Measurements from ENCODE around the gene DSP. TPM values are rescaled to one million over a fixed set of nuclear protein-coding genes. Genes with fewer than 3 reads are reported as not detected.
A peak's percentile ranks its signal among the peaks of the same experiment; 100 is the strongest.

Gene DSP
- total and polyA plus RNA-seq, 2 of the 13 experiments (the other 11 are each of a cell fraction or from before 2014, with no cell fraction given), result 89.8 to 117 TPM

DNA sequence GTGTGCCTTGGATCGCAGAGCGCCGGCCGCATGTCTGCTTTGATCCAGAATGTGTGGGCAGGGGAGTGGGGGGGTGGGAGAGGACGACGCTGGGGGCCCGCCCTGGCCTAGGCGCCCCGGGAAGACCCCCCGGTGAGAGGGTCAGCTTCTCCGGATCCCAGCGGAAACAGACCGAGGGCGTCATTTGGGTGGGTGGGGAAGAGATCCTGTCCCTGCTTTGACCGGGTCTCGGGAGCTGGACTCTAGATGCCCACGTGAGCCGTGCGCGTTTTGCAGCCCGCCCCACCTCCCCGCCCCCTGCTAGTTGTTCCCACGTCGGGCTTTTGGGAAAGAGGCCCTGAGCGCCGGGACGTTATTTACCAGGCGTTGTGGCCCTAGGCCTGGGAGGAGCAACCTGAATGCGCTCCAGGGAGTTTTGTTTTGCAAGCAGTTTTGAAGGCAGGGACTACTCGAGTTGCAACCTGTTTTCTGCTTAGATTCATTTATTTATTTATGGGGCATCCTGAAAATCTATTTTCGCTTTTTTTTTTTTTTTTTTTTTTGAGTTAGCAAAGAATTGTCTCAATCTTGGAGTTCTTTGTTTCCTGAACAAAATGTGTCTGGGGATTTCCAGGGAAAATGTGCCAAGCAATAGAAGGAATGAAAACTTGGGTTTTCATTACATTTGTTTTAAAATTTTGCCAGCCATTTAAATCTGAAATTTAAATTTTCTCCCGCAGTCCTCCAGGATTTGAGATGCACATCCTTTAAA is 1.6 kb downstream of the DSP start (continued):
- TF ChIP-seq, protein P1, sequence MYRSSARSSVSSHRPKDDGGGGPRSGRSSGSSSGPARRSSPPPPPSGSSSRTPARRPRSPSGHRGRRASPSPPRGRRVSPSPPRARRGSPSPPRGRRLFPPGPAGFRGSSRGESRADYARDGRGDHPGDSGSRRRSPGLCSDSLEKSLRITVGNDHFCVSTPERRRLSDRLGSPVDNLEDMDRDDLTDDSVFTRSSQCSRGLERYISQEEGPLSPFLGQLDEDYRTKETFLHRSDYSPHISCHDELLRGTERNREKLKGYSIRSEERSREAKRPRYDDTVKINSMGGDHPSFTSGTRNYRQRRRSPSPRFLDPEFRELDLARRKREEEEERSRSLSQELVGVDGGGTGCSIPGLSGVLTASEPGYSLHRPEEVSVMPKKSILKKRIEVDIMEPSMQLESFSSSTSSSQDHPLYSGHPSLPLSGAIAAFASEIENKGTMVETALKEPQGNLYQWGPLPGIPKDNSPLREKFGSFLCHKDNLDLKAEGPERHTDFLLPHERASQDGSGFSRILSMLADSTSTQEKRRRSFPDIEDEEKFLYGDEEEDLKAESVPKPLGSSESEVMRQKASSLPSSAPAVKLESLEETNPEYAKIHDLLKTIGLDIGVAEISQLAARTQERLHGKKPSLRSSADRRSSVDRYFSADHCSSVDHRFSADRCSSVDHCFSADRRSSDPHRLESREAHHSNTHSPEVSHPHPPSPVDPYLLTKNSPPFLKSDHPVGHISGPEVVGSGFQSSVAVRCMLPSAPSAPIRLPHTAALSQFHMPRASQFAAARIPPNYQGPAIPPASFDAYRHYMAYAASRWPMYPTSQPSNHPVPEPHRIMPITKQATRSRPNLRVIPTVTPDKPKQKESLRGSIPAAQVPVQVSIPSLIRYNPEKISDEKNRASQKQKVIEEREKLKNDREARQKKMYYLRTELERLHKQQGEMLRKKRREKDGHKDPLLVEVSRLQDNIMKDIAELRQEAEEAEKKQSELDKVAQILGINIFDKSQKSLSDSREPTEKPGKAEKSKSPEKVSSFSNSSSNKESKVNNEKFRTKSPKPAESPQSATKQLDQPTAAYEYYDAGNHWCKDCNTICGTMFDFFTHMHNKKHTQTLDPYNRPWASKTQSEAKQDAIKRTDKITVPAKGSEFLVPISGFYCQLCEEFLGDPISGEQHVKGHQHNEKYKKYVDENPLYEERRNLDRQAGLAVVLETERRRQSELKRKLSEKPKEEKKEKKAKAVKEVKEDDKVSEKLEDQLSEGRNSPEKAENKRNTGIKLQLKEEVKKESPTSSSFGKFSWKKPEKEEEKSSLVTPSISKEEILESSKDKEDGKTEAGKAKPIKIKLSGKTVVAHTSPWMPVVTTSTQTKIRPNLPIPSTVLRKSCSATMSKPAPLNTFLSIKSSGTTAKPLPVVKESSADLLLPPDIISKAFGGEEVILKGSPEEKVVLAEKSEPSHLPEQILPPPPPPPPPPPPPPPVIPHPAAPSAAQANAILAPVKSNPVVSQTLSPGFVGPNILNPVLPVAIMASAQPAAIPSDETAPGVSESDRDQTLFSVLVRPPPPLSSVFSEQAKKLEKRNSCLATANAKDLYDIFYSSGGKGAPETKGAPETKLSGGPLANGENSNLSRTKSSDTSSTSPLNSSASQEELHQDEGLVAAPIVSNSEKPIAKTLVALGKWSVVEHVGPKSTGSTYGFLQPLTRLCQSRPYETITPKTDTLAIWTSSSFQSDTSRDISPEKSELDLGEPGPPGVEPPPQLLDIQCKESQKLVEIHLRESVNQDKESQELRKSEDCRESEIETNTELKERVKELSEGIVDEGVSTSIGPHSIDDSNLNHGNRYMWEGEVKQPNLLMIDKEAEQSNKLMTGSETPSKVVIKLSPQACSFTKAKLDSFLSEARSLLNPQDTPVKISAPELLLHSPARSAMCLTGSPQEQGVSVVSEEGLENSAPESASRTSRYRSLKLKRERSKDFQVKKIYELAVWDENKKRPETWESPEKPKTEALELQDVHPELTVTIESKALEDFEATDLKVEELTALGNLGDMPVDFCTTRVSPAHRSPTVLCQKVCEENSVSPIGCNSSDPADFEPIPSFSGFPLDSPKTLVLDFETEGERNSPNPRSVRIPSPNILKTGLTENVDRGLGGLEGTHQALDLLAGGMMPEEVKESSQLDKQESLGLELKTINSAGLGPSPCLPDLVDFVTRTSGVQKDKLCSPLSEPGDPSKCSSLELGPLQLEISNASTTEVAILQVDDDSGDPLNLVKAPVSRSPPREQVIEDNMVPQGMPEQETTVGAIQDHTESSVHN (CRISPR knock-in tag; IDR thresholded peaks at IDR 0.05), result no peak
- TF ChIP-seq RBAK (CRISPR knock-in tag; IDR thresholded peaks at IDR 0.05) (no peak), ETV6 (CRISPR knock-in tag; conservative IDR thresholded peaks at IDR 0.05) (no peak), ZMYM4 (CRISPR knock-in tag; IDR thresholded peaks at IDR 0.05) (peak; percentile 60; the same call in 1 of the 2 replicates), NFIC (IDR thresholded peaks at IDR 0.05; ENCODE audit: low read length) (no peak), HNRNPL (IDR thresholded peaks at IDR 0.05; ENCODE audit: low read depth, low read length) (no peak), ARNTL (CRISPR knock-in tag; IDR thresholded peaks at IDR 0.05) (peak; percentile 94)
- TF ChIP-seq, protein P2, sequence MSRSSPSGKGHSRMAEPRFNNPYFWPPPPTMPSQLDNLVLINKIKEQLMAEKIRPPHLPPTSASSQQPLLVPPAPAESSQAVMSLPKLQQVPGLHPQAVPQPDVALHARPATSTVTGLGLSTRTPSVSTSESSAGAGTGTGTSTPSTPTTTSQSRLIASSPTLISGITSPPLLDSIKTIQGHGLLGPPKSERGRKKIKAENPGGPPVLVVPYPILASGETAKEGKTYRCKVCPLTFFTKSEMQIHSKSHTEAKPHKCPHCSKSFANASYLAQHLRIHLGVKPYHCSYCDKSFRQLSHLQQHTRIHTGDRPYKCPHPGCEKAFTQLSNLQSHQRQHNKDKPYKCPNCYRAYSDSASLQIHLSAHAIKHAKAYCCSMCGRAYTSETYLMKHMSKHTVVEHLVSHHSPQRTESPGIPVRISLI (CRISPR knock-in tag; IDR thresholded peaks at IDR 0.05; ENCODE audit: borderline replicate concordance), result peak; percentile 37; the same call in 1 of the 2 replicates
- TF ChIP-seq, protein P3, sequence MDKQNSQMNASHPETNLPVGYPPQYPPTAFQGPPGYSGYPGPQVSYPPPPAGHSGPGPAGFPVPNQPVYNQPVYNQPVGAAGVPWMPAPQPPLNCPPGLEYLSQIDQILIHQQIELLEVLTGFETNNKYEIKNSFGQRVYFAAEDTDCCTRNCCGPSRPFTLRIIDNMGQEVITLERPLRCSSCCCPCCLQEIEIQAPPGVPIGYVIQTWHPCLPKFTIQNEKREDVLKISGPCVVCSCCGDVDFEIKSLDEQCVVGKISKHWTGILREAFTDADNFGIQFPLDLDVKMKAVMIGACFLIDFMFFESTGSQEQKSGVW (CRISPR knock-in tag; IDR thresholded peaks at IDR 0.05; ENCODE audit: borderline replicate concordance), result no peak
- TF ChIP-seq, protein P4, sequence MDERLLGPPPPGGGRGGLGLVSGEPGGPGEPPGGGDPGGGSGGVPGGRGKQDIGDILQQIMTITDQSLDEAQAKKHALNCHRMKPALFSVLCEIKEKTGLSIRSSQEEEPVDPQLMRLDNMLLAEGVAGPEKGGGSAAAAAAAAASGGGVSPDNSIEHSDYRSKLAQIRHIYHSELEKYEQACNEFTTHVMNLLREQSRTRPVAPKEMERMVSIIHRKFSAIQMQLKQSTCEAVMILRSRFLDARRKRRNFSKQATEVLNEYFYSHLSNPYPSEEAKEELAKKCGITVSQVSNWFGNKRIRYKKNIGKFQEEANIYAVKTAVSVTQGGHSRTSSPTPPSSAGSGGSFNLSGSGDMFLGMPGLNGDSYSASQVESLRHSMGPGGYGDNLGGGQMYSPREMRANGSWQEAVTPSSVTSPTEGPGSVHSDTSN (CRISPR knock-in tag; IDR thresholded peaks at IDR 0.05), result no peak
- TF ChIP-seq, protein P5, sequence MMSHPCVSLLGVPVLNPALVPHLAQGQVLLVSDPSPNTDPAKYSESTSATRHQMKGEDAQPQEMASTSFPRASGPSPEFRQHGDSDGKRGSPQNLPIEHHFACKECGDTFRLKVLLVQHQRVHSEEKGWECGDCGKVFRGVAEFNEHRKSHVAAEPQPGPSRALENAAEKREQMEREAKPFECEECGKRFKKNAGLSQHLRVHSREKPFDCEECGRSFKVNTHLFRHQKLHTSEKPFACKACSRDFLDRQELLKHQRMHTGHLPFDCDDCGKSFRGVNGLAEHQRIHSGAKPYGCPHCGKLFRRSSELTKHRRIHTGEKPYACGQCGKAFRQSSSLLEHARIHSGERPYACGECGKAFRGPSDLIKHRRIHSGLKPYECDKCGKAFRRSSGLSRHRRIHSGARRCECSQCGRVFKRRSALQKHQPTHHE (CRISPR knock-in tag; IDR thresholded peaks at IDR 0.05; ENCODE audit: borderline replicate concordance), result no peak
- TF ChIP-seq, protein P6, sequence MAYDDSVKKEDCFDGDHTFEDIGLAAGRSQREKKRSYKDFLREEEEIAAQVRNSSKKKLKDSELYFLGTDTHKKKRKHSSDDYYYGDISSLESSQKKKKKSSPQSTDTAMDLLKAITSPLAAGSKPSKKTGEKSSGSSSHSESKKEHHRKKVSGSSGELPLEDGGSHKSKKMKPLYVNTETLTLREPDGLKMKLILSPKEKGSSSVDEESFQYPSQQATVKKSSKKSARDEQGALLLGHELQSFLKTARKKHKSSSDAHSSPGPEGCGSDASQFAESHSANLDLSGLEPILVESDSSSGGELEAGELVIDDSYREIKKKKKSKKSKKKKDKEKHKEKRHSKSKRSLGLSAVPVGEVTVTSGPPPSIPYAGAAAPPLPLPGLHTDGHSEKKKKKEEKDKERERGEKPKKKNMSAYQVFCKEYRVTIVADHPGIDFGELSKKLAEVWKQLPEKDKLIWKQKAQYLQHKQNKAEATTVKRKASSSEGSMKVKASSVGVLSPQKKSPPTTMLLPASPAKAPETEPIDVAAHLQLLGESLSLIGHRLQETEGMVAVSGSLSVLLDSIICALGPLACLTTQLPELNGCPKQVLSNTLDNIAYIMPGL (CRISPR knock-in tag; IDR thresholded peaks at IDR 0.05; ENCODE audit: borderline replicate concordance in 1 of 2, low read depth in 1 of 2), result peak in 1 of 2 experiments; percentile 71; a peak in 1 of 4 replicates
